HG03025 (cell line): Measurements from ENCODE around the gene TPSG1.
"Not testable (repeated sequence)": the region's sequence is repeated elsewhere in the genome, so short reads cannot be mapped to it uniquely, and the experiment has no call there.

Experiments
- ATAC-seq: cut with Tn5 transposase; IDR thresholded peaks from one replicate; pipeline ENCODE4 v1.9.1; 2021; ENCODE audit warnings: mild to moderate bottlenecking, moderate library complexity; ENCODE audit not compliant: unreplicated experiment, low FRiP score

TPSG1 gene

DNA sequence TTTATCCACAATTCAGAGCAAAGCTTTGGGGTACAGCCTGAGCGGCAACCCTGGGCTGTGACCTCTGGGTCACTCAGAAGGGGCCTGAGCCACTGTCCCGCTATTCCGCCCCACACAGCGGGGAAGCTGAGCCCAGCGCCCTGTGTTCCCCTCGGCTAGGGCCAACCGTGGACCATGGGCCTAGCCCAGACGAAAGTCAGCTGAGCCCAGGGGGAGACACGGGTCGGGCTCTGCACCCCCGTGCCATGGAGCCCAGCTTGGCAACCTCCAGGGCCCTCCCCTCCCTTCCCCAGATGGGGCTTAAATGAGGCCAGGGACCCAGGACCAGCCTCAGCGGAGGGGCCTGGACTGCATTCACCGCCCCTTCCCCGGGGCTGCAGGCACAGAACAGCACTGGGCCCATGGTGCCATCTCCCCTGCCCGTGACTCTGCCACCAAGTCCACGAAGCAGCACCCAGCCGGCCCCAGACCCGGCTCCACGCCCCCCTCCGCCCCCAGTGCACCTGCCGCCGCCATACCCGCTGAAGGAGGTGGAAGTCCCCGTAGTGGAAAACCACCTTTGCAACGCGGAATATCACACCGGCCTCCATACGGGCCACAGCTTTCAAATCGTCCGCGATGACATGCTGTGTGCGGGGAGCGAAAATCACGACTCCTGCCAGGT lies 32.6 kb upstream of the TPSG1 start:
- no peak for ATAC-seq

GRCh38 chr16:1256874-1257322 lies 31.8 kb upstream of the TPSG1 start:
- ATAC-seq = no peak

DNA sequence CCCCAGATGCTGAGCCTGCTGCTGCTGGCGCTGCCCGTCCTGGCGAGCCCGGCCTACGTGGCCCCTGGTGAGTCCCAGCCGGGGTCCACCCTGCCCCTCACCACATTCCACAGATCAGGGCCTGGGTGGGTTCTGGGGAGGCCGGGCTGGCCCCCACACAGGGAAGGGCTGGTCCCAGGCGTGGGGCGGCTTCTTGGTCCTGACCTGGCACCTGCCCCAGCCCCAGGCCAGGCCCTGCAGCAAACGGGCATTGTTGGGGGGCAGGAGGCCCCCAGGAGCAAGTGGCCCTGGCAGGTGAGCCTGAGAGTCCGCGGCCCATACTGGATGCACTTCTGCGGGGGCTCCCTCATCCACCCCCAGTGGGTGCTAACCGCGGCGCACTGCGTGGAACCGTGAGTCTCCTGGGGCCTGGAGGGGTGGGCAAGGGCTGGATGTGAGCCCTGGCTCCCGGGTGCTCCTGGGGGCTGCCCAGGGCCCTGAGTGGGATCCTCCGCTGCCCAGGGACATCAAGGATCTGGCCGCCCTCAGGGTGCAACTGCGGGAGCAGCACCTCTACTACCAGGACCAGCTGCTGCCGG lies 31.3 kb upstream of the TPSG1 start:
- ATAC-seq = not testable (repeated sequence)

GRCh38 chr16:1255276-1256122 lies 30.4 kb upstream of the TPSG1 start, which contains the start of gene TPSD1:
Gene TPSD1 (plus strand): TSS chr16:1256069. CDS start chr16:1256281, 212 bp downstream.
- ATAC-seq = not testable (repeated sequence)

GRCh38 chr16:1254821-1255220 lies 29.8 kb upstream of the TPSG1 start:
- ATAC-seq = not testable (repeated sequence)

DNA sequence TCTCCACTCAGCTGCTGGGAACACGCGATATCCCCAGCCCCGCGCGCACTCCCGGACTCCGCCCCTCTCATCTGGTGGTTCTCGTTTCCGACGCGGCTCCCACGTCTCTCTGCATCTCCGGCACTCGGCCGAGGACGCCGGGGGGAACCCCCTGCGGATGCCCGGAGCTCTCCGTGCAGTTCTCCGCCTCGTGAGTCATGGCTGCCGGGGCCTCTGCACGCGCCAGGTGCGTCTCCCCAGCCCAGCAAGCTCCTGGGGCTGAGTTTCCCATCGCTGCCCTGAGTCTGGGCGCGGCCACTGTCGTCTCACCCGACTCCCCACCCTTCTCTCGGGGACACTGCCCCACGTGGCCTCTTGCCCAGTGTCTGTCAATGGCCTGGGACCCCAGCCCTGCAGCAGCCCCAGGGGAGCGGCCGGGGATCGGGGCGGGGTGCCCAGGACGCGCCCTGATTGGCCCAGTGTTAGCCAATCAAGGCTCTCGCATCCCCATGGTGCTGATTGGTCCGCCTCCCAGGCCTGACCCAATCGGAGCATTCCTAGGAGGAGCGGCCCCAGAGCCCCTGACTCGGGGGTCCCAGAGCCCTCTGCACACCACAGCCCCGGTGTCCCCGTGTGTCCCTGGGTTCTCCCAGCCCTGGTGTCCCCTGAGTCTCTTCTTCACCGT lies 28.8 kb upstream of the TPSG1 start:
- ATAC-seq = not testable (repeated sequence)

- not testable (repeated sequence) for ATAC-seq
Observed at GRCh38 chr16:1249031-1249755, 24.1 kb upstream of the TPSG1 start.

GRCh38 chr16:1247903-1248537 lies 23.0 kb upstream of the TPSG1 start:
- ATAC-seq = not testable (repeated sequence)

GRCh38 chr16:1245452-1246020 lies 20.5 kb upstream of the TPSG1 start:
- no peak for ATAC-seq

GRCh38 chr16:1244881-1245280 lies 19.8 kb upstream of the TPSG1 start:
- ATAC-seq = no peak

DNA sequence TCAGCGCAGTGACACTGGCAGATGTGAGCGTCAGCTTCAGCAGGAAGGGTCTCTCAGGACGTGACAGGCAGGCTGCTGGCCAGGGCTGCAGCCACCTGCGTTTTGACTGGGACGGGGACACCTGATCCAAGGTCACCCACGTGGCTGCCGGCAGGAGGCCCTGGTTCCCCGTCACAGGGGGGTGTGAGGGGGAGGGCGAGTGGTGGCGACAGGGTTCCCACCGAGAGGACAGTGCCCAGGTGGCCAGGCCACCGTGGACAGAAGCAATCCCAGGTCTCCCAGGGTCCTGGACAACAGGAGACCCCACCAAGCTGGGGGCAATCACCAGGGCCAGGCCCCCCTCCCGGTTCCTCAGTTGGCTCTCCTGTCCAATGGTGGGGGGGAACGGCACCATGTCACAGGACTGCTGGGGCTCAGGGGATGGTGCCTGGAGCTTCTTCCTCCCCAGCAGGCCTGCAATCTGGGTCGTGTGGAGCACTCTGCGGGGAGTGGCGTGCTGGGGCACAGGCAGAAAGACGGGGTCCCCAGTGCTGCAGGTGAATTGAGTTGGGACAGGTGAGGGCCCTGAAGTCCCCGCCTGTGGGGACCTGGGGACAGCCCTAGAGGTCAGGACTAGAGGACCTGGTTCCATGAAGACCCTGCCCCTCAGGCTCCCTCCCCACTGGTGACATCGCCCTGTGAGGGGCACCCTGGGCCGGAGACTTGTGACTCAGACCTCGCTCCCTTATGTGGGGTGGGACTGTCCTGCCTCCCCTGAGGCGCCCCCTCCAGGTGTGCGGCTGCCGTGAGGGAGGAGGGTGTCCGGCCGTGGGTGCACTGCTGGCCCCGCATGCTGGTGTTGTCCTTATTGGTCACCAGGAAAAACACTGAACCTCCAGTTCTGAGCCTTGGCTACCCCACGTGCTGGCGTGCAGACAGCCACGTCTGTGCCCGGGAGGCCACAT lies 19.1 kb upstream of the TPSG1 start:
- ATAC-seq = not testable (repeated sequence)

DNA sequence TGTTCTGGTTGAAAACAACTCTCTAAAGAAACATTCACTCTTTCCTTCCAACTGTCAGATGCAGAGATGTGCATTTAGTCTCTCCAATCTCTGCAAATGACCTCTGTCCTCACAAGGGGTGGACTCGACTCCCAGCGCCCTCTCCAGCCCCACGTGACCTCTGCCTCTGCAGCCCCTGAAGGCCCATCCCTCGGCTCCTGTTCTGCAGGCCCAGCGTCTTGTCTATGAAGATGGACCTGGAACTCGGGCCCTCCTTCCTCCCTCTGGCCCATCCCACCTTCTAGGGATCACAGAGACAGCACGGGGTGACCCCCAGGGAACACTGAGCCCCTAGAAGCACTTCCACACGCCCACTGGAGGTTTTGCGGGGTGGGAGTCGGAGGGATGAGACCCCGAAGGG lies 18.3 kb upstream of the TPSG1 start:
- not testable (repeated sequence) for ATAC-seq

DNA sequence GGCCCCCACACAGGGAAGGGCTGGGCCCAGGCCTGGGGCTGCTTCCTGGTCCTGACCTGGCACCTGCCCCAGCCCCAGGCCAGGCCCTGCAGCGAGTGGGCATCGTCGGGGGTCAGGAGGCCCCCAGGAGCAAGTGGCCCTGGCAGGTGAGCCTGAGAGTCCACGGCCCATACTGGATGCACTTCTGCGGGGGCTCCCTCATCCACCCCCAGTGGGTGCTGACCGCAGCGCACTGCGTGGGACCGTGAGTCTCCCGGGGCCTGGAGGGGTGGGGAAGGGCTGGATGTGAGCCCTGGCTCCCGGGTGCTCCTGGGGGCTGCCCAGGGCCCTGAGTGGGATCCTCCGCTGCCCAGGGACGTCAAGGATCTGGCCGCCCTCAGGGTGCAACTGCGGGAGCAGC lies 16.0 kb upstream of the TPSG1 start:
- ATAC-seq = not testable (repeated sequence)

GRCh38 chr16:1240436-1240835 lies 15.4 kb upstream of the TPSG1 start, which contains the start of gene TPSAB1:
Gene TPSAB1 (plus strand): TSS chr16:1240705. CDS start chr16:1240939, 234 bp downstream.
- ATAC-seq = not testable (repeated sequence)

DNA sequence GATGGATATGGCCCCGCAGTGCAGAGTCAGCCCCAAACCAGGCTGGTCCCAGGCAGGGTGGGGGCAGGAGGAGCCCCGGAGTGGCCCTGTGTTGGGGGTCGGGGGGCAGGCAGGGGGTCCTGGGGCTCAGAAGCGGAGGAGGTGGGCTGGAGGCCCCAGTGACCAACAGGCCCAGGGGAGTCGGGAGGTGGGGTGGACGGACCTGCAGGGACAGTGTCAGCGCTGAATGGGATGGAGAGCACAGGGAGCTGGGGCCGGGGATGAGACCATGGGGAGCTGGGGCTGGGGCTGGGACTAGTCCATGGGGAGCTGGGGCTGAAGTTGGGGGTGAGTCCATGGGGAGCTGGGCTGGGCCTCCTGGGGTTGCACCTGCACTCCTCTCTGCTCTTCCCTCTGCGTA lies 14.5 kb upstream of the TPSG1 start:
- ATAC-seq = not testable (repeated sequence)

DNA sequence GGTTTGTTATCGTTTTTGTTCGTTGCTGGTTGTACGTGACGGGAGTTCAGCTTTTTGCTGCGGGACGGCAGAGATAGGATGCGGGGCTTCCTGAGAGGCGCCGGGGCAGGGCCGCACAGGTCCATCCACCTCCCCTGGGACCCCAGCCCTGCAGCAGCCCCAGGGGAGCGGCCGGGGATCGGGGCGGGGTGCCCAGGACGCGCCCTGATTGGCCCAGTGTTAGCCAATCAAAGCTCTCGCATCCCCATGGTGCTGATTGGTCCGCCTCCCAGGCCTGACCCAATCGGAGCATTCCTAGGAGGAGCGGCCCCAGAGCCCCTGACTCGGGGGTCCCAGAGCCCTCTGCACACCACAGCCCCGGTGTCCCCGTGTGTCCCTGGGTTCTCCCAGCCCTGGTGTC lies 13.8 kb upstream of the TPSG1 start:
- ATAC-seq = not testable (repeated sequence)

DNA sequence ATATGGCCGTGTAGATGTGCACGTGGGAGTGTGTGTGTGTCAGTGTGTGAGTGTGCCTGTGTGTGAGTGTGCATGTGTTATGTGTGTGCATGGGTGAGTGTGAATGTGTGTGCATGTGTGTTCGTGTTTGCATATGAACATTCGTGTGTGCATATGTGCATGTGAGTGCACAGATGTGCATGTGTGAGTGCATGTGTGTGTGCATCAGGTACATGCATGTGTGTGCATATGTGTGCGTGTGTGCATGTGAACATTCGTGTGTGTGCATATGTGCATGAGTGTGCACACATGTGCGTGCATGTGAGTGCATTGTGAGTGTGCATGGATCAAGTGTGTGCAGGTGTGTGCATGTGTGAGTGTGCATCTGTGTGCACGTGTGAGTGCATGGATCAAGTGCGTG lies 12.9 kb upstream of the TPSG1 start:
- ATAC-seq = no peak

DNA sequence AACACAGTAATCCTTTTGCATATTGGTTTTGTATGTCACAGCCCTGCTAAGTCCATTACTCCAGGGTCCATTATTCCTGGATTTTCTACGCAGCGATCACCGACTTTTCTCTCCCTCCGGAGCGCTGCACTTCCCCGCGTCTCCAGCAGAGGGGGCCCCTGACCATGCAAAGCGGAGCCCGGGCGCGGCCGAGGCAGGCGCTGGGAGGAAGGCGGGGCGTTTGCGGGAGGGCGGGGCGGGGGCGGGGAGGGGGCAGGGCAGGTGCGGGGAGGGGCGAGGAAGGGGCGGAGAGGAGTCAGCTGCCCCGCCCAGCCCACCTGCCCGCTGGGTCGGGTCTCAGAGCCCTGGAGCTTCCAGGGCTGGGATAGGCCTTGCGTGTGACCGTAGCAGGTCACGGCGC lies 11.6 kb upstream of the TPSG1 start:
- not testable (repeated sequence) for ATAC-seq
